ENCODE results near the gene RTN4R.

GRCh38 chr22:20203142-20203551, 65.0 kb downstream of the RTN4R start:
- TF ChIP-seq, protein P1, sequence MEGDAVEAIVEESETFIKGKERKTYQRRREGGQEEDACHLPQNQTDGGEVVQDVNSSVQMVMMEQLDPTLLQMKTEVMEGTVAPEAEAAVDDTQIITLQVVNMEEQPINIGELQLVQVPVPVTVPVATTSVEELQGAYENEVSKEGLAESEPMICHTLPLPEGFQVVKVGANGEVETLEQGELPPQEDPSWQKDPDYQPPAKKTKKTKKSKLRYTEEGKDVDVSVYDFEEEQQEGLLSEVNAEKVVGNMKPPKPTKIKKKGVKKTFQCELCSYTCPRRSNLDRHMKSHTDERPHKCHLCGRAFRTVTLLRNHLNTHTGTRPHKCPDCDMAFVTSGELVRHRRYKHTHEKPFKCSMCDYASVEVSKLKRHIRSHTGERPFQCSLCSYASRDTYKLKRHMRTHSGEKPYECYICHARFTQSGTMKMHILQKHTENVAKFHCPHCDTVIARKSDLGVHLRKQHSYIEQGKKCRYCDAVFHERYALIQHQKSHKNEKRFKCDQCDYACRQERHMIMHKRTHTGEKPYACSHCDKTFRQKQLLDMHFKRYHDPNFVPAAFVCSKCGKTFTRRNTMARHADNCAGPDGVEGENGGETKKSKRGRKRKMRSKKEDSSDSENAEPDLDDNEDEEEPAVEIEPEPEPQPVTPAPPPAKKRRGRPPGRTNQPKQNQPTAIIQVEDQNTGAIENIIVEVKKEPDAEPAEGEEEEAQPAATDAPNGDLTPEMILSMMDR (IDR thresholded peaks at IDR 0.05) = no peak
- TF ChIP-seq, protein P2, sequence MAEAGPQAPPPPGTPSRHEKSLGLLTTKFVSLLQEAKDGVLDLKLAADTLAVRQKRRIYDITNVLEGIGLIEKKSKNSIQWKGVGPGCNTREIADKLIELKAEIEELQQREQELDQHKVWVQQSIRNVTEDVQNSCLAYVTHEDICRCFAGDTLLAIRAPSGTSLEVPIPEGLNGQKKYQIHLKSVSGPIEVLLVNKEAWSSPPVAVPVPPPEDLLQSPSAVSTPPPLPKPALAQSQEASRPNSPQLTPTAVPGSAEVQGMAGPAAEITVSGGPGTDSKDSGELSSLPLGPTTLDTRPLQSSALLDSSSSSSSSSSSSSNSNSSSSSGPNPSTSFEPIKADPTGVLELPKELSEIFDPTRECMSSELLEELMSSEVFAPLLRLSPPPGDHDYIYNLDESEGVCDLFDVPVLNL (CRISPR knock-in tag; IDR thresholded peaks at IDR 0.05; ENCODE audit: borderline replicate concordance, low read depth) = no peak
- no peak for TF ChIP-seq NR3C1 (CRISPR knock-in tag; conservative IDR thresholded peaks at IDR 0.05; ENCODE audit: low read depth)
- no peak for TF ChIP-seq ATF3 (CRISPR knock-in tag; conservative IDR thresholded peaks at IDR 0.05)
- no peak for TF ChIP-seq TP53 (CRISPR knock-in tag; IDR thresholded peaks at IDR 0.05)
- TF ChIP-seq, protein P3, sequence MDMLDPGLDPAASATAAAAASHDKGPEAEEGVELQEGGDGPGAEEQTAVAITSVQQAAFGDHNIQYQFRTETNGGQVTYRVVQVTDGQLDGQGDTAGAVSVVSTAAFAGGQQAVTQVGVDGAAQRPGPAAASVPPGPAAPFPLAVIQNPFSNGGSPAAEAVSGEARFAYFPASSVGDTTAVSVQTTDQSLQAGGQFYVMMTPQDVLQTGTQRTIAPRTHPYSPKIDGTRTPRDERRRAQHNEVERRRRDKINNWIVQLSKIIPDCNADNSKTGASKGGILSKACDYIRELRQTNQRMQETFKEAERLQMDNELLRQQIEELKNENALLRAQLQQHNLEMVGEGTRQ (CRISPR knock-in tag; IDR thresholded peaks at IDR 0.05) = no peak
- TF ChIP-seq ELF4 (CRISPR knock-in tag; IDR thresholded peaks at IDR 0.05; ENCODE audit: low read depth) = no peak
- no peak for TF ChIP-seq ESRRA (CRISPR knock-in tag; IDR thresholded peaks at IDR 0.05; ENCODE audit: borderline replicate concordance)
- TF ChIP-seq NFATC4 (CRISPR knock-in tag; IDR thresholded peaks at IDR 0.05) = no peak
- TF ChIP-seq CDX4 (CRISPR knock-in tag; IDR thresholded peaks at IDR 0.05; ENCODE audit: borderline replicate concordance) = no peak
- TF ChIP-seq, protein P4, sequence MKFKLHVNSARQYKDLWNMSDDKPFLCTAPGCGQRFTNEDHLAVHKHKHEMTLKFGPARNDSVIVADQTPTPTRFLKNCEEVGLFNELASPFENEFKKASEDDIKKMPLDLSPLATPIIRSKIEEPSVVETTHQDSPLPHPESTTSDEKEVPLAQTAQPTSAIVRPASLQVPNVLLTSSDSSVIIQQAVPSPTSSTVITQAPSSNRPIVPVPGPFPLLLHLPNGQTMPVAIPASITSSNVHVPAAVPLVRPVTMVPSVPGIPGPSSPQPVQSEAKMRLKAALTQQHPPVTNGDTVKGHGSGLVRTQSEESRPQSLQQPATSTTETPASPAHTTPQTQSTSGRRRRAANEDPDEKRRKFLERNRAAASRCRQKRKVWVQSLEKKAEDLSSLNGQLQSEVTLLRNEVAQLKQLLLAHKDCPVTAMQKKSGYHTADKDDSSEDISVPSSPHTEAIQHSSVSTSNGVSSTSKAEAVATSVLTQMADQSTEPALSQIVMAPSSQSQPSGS (CRISPR knock-in tag; IDR thresholded peaks at IDR 0.05; ENCODE audit: borderline replicate concordance, low read depth) = no peak
- TF ChIP-seq, protein P5, sequence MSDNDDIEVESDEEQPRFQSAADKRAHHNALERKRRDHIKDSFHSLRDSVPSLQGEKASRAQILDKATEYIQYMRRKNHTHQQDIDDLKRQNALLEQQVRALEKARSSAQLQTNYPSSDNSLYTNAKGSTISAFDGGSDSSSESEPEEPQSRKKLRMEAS (CRISPR knock-in tag; IDR thresholded peaks at IDR 0.05) = no peak

All from WTC11 (cell line).